HepG2 (cell line): ENCODE measurements around the gene ZNF503. TPM values are rescaled to one million over a fixed set of nuclear protein-coding genes. Genes with fewer than 3 reads are reported as not detected.

ENCODE experiments used
- ATAC-seq: fragments of 200-7000 bp; cut with Tn5 transposase; 3 replicates; pipeline ENCODE4 v1.9.1; 2020; ENCODE audit warnings: mild to moderate bottlenecking, moderate library complexity
- BruUV-seq: library from RNA; stranded (reverse); fragments of 400-500 nt; replicated peaks from 2 replicates; lab custom pipeline; 2021; lab: Mats Ljungman, UMichigan
- CTCF ChIA-PET: fragments of 300-600 bp; formaldehyde crosslinking; extraction: SDS; loops from one replicate; lab custom pipeline; 2021; ENCODE audit warnings: low total read pairs, inconsistent platforms, low intra/inter-chr PET ratio; lab: Yijun Ruan, JAX
- POLR2A ChIA-PET: fragments of 350-600 bp; sonication (Branson Sonifier 250); formaldehyde crosslinking; loops from one replicate; lab custom pipeline; 2020; ENCODE audit warnings: antibody characterized with exemption, inconsistent platforms; lab: Yijun Ruan, JAX
- DNase-seq: peaks from one replicate; pipeline ENCODE4 v3.0.0-alpha.2; 2015; ENCODE audit warnings: low spot score
- FAIRE-seq: peaks from 3 replicates; lab custom pipeline; 2011; peaks lifted over from hg19 to GRCh38; lab: Jason Lieb, UNC
- H2AFZ ChIP-seq: one replicate; pipeline ENCODE4 v1.6.1; 2011; ENCODE audit warnings: low read length, inconsistent platforms
- H3K27ac ChIP-seq: fragments of 300-600 bp; 3 replicates; pipeline ENCODE4 v1.8.0; 2011; ENCODE audit warnings: mixed run types, mild to moderate bottlenecking, mixed read lengths, low read length, inconsistent platforms; ENCODE audit not compliant: insufficient read depth; ENCODE audit errors: extremely low read length
- H3K27me3 ChIP-seq, 2 experiments: fragments of 200-600 bp in 1 of 2; 2 replicates in 1 of 2; 3 replicates in 1 of 2; pipeline versions ENCODE4 v1.6.0 to v1.8.0; 2011; ENCODE audit warnings: low read length in 2 of 2, mild to moderate bottlenecking in 2 of 2, moderate library complexity in 2 of 2, inconsistent platforms in 1 of 2; ENCODE audit not compliant: insufficient read depth in 2 of 2, control insufficient read depth in 1 of 2
- H3K36me3 ChIP-seq, 2 experiments: fragments of 200-600 bp in 1 of 2; replicated peaks in 1 of 2; 2 replicates in 1 of 2; 3 replicates in 1 of 2; pipeline versions ENCODE4 v1.5.1 to v1.8.0; 2011; ENCODE audit warnings: low read length in 2 of 2, inconsistent platforms in 1 of 2; ENCODE audit not compliant: insufficient read depth in 2 of 2, control insufficient read depth in 1 of 2
- H3K4me1 ChIP-seq: 2 replicates; pipeline ENCODE4 v1.5.1; 2012; ENCODE audit warnings: low read length, inconsistent platforms; ENCODE audit not compliant: insufficient read depth
- H3K4me2 ChIP-seq: 2 replicates; pipeline ENCODE4 v1.6.0; 2011; ENCODE audit warnings: low read depth, low read length, inconsistent platforms
- H3K4me3 ChIP-seq, 3 experiments: fragments of 200-600 bp in 1 of 3; sonication (generic), shearing (Covaris generic) in 1 of 3; replicated peaks in 1 of 3; 2 replicates each; pipeline ENCODE4 v1.5.1; 2011 to 2016; ENCODE audit warnings: low read length in 3 of 3, inconsistent platforms in 2 of 3, low read depth in 2 of 3, mild to moderate bottlenecking in 2 of 3, control low read depth in 1 of 3, mixed read lengths in 1 of 3; ENCODE audit not compliant: insufficient read depth in 1 of 3
- H3K79me2 ChIP-seq: one replicate; pipeline ENCODE4 v1.6.1; 2011; ENCODE audit warnings: low read length, inconsistent platforms; ENCODE audit not compliant: insufficient read depth
- H3K9ac ChIP-seq: 2 replicates; pipeline ENCODE4 v1.6.0; 2011; ENCODE audit warnings: mild to moderate bottlenecking, low read depth, low read length, inconsistent platforms; ENCODE audit not compliant: insufficient read depth
- H3K9me3 ChIP-seq: 2 replicates; pipeline ENCODE4 v1.5.1; 2012; ENCODE audit warnings: mild to moderate bottlenecking, low read length
- H4K20me1 ChIP-seq: 2 replicates; pipeline ENCODE4 v1.6.0; 2011; ENCODE audit warnings: inconsistent platforms, mild to moderate bottlenecking, low read length, moderate library complexity; ENCODE audit not compliant: insufficient read depth
- AGO1 ChIP-seq: fragments of 200-400 bp; formaldehyde crosslinking; IDR thresholded peaks from 2 replicates; pipeline ENCODE4 v1.6.1; 2017; ENCODE audit warnings: mild to moderate bottlenecking, low read depth, low read length, moderate library complexity; ENCODE audit not compliant: poor library complexity, severe bottlenecking
- AGO2 ChIP-seq: fragments of 200-400 bp; formaldehyde crosslinking; optimal IDR thresholded peaks from 2 replicates; pipeline ENCODE3; 2017; ENCODE audit warnings: mild to moderate bottlenecking, low read depth, low read length, moderate library complexity
- HDAC1 ChIP-seq: sonication (generic); formaldehyde crosslinking; IDR thresholded peaks from 2 replicates; pipeline ENCODE4 v1.5.1; 2020; ENCODE audit warnings: mild to moderate bottlenecking, missing genetic modification reagents
- HDAC6 ChIP-seq: fragments of 200-600 bp; sonication (generic); IDR thresholded peaks from 2 replicates; pipeline ENCODE4 v1.7.0; 2017; ENCODE audit warnings: mild to moderate bottlenecking, antibody characterized with exemption, low read length, low read depth
- HES4 ChIP-seq: sonication (generic); formaldehyde crosslinking; IDR thresholded peaks from 2 replicates; pipeline ENCODE4 v1.9.0; 2021; ENCODE audit warnings: mild to moderate bottlenecking, missing genetic modification reagents, borderline replicate concordance
- MBD4 ChIP-seq: IDR thresholded peaks from 2 replicates; pipeline ENCODE4 v1.6.1; 2012; ENCODE audit warnings: low read length, inconsistent platforms, borderline replicate concordance
- MZF1 ChIP-seq: sonication (generic); formaldehyde crosslinking; IDR thresholded peaks from 2 replicates; pipeline ENCODE4 v1.8.1; 2023; ENCODE audit warnings: mild to moderate bottlenecking, missing genetic modification reagents, borderline replicate concordance
- NFATC3 ChIP-seq: sonication (generic); formaldehyde crosslinking; IDR thresholded peaks from 2 replicates; pipeline ENCODE4 v1.5.1; 2020; ENCODE audit warnings: mild to moderate bottlenecking, missing genetic modification reagents
- NFKBIZ ChIP-seq: IDR thresholded peaks from 2 replicates; pipeline ENCODE4 v1.6.1; 2018; ENCODE audit warnings: missing genetic modification reagents, missing compliant biosample characterization
- NR3C1 ChIP-seq: sonication (generic); formaldehyde crosslinking; IDR thresholded peaks from 2 replicates; pipeline ENCODE4 v1.4.0; 2020; ENCODE audit warnings: missing genetic modification reagents
- RBFOX2 ChIP-seq: fragments of 200-400 bp; formaldehyde crosslinking; IDR thresholded peaks from 2 replicates; pipeline ENCODE4 v1.6.1; 2017; ENCODE audit warnings: low read depth, mild to moderate bottlenecking, low read length
- ZC3H13 ChIP-seq: sonication (generic); formaldehyde crosslinking; IDR thresholded peaks from 2 replicates; pipeline ENCODE4 v1.8.1; 2023; ENCODE audit warnings: mild to moderate bottlenecking, missing genetic modification reagents, moderate library complexity
- ZNF205 ChIP-seq: IDR thresholded peaks from 2 replicates; pipeline ENCODE4 v1.6.1; 2018; ENCODE audit warnings: missing biosample characterization, missing genetic modification reagents
- ZNF570 ChIP-seq: sonication (generic); formaldehyde crosslinking; IDR thresholded peaks from 2 replicates; pipeline ENCODE4 v1.4.0; 2020; ENCODE audit warnings: mild to moderate bottlenecking, missing genetic modification reagents, borderline replicate concordance
- ZNF777 ChIP-seq: sonication (generic); formaldehyde crosslinking; IDR thresholded peaks from 2 replicates; pipeline ENCODE4 v1.4.0; 2020; ENCODE audit warnings: missing genetic modification reagents
- ZSCAN20 ChIP-seq: sonication (generic); formaldehyde crosslinking; IDR thresholded peaks from 2 replicates; pipeline ENCODE4 v1.4.0; 2020; ENCODE audit warnings: missing genetic modification reagents, mild to moderate bottlenecking, borderline replicate concordance
- WGBS: methylation state at CpG from one replicate; pipeline ENCODE4 v1.1.6; 2017; ENCODE audit warnings: low lambda C conversion rate; 5-methylcytosine and 5-hydroxymethylcytosine counted together
- in situ Hi-C: cut with HindIII; loops from 2 replicates; pipeline ENCODE4 v1.10.0; 2017; ENCODE audit warnings: low pct_unique_long_range_greater_than_20kb; ENCODE audit not compliant: extremely low pct_ligation_motif_present
- intact Hi-C: fragments of 100-400 bp; cut with micrococcal nuclease; formaldehyde crosslinking; loops from one replicate; pipeline ENCODE4 v1.10.0; 2022; ENCODE audit not compliant: unreplicated experiment
- polyA plus RNA-seq, 8 experiments: library from polyadenylated mRNA; depleted of rRNA in 3 of 8; stranded (reverse) in 7 of 8; unstranded in 1 of 8; fragments of >200 nt; fragmentation: Illumina TruSeq in 4 of 8; extraction: Trizol in 4 of 8; gene quantifications; 2 replicates each; pipeline versions ENCODE4 v1.2.1 to v1.2.3, GENCODE V29; 2011 to 2016; ENCODE audit warnings: low read depth in 4 of 8, missing spikeins in 1 of 8, mixed read lengths in 1 of 8; ENCODE audit not compliant: insufficient read depth in 1 of 8
- total RNA-seq, 5 experiments: library from RNA; depleted of rRNA; stranded (reverse); fragments of >200 nt; fragmentation: Illumina TruSeq; extraction: Trizol; gene quantifications; 2 replicates each; pipeline ENCODE4 v1.2.3, GENCODE V29; 2016; ENCODE audit warnings: low read depth in 1 of 5
- TF ChIP-seq, protein P1 (sequence below), 2 experiments: sonication (generic) in 1 of 2; formaldehyde crosslinking in 1 of 2; IDR thresholded peaks; 2 replicates each; pipeline versions ENCODE4 v1.6.1 to v1.9.0; 2014 to 2022; ENCODE audit warnings: antibody characterized with exemption in 1 of 2, borderline replicate concordance in 1 of 2, inconsistent platforms in 1 of 2, low read depth in 1 of 2, missing genetic modification reagents in 1 of 2
- TF ChIP-seq, protein P2 (sequence below), 2 experiments: fragments of 450-650 bp in 1 of 2; sonication (generic) in 1 of 2; formaldehyde crosslinking; IDR thresholded peaks; 2 replicates each; pipeline versions ENCODE4 v1.5.0 to v1.8.0; 2020 to 2022; ENCODE audit warnings: mild to moderate bottlenecking in 1 of 2, missing genetic modification reagents in 1 of 2

ZNF503 gene
- total and polyA plus RNA-seq, 2 of the 13 experiments (the other 11 are each of a cell fraction or from before 2014, with no cell fraction given) = 2.7 to 8.3 TPM

DNA sequence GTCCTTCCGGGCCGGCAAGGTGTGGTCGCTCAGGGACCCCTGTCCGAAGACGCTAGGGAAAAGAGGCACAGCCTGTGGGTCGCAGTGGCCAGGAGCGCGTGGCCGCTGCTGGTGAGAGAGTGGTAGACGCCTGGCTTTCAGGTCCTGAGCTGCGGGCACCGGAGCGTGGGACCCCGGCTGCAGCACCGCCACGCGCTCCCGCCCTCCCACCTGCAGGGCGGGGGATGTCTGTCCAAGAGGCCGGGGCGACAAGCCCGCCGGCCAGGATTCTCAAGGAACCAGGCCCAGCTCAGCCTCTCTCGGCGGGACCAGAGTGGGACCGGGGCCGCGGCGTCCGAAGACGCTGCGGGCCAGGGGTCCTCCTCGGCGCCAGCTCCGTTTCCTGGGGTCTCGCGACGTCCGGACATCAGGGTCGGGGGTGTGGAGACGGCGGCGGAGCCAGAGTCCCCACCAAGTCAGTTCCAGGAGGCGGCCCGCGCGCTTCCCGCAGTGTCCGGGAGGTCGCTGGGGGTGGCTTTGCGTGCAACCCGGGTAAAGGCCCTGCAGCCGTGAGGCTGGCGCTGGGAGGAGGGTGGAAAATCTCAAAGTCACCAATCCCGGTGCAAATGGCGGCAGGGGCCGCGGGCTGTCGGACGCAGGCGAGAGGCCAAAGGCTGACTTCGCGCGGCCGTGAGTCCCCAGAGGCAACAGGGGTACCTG, 5.5 kb downstream of the ZNF503 start:
- Histone ChIP-seq H3K9me3 (no peaks in the 10 kb centered on the region), H3K4me1 (peaks cover 15% of the 10 kb centered on the region), H3K79me2 (peaks cover 33% of the 10 kb centered on the region), H3K9ac (no peak overlapping the region), H3K4me2 (no peak overlapping the region), H2AFZ (no peak overlapping the region), H3K4me3 (no peak overlapping the region), H3K36me3 (peaks cover 5 to 21% of the 10 kb centered on the region in 2 experiments; a peak in 2 of 5 replicates), H3K27me3 (no peaks in the 10 kb centered on the region; a peak in 1 of 5 replicates), H4K20me1 (peaks cover 28% of the 10 kb centered on the region; the same call in 1 of the 2 replicates), H3K27ac (no peak overlapping the region)
- WGBS = 98% methylated on average over 49 of the region's 65 CpGs
- peak; percentile 4; the same call in 2 of the 3 replicates for ATAC-seq
- DNase-seq = no peak
- no TSS peak for BruUV-seq
- in situ Hi-C loops (loop anchor here (10.0 kb wide), 1 partner anchor 639 kb away; no protein-coding TSS in a partner anchor), intact Hi-C loops (no loop called here)
- POLR2A ChIA-PET = no interaction called here
- CTCF ChIA-PET = no interaction called here
- FAIRE-seq = no peak
- TF ChIP-seq ZNF205 (CRISPR knock-in tag) (no peak), MBD4 (no peak), ZC3H13 (CRISPR knock-in tag) (peak; percentile 9; the same call in 1 of the 2 replicates), ZNF570 (CRISPR knock-in tag) (no peak), HDAC6 (no peak), AGO1 (peak; percentile 99), NFATC3 (CRISPR knock-in tag) (no peak), AGO2 (peak; percentile 99), NR3C1 (no peak), ZNF777 (CRISPR knock-in tag) (no peak), HDAC1 (CRISPR knock-in tag) (no peak), NFKBIZ (CRISPR knock-in tag) (no peak), RBFOX2 (peak; percentile 91), HES4 (CRISPR knock-in tag) (no peak), MZF1 (CRISPR knock-in tag) (no peak), ZSCAN20 (CRISPR knock-in tag) (no peak)
- TF ChIP-seq, protein P1, sequence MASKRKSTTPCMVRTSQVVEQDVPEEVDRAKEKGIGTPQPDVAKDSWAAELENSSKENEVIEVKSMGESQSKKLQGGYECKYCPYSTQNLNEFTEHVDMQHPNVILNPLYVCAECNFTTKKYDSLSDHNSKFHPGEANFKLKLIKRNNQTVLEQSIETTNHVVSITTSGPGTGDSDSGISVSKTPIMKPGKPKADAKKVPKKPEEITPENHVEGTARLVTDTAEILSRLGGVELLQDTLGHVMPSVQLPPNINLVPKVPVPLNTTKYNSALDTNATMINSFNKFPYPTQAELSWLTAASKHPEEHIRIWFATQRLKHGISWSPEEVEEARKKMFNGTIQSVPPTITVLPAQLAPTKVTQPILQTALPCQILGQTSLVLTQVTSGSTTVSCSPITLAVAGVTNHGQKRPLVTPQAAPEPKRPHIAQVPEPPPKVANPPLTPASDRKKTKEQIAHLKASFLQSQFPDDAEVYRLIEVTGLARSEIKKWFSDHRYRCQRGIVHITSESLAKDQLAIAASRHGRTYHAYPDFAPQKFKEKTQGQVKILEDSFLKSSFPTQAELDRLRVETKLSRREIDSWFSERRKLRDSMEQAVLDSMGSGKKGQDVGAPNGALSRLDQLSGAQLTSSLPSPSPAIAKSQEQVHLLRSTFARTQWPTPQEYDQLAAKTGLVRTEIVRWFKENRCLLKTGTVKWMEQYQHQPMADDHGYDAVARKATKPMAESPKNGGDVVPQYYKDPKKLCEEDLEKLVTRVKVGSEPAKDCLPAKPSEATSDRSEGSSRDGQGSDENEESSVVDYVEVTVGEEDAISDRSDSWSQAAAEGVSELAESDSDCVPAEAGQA (IDR thresholded peaks at IDR 0.05; ENCODE audit: low read depth) = 0 out of 2 replicates have a peak, but pooled peaks have one; percentile 4
- TF ChIP-seq, protein P1 (CRISPR knock-in tag; IDR thresholded peaks at IDR 0.05; ENCODE audit: borderline replicate concordance) = no peak
- TF ChIP-seq, protein P2, sequence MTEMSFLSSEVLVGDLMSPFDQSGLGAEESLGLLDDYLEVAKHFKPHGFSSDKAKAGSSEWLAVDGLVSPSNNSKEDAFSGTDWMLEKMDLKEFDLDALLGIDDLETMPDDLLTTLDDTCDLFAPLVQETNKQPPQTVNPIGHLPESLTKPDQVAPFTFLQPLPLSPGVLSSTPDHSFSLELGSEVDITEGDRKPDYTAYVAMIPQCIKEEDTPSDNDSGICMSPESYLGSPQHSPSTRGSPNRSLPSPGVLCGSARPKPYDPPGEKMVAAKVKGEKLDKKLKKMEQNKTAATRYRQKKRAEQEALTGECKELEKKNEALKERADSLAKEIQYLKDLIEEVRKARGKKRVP (CRISPR knock-in tag; IDR thresholded peaks at IDR 0.05) = no peak
